SK-MEL-5 (cell line): ENCODE measurements around the gene PLCH2. TPM values are rescaled to one million over a fixed set of nuclear protein-coding genes. Genes with fewer than 3 reads are reported as not detected.

ENCODE experiments used
- DNase-seq: peaks from one replicate; pipeline ENCODE4 v3.0.0-alpha.2; 2016; ENCODE audit warnings: low read depth, low spot score
- in situ Hi-C: cut with HindIII; loops from 2 replicates; pipeline ENCODE4 v1.10.0; 2016; ENCODE audit warnings: low sequenced_read_pairs, high pct_unique_total_duplicates, low pct_unique_long_range_greater_than_20kb
- polyA plus RNA-seq, 2 experiments: library from polyadenylated mRNA; depleted of rRNA; stranded (reverse); fragments of >200 nt; gene quantifications; 2 replicates each; pipeline ENCODE4 v1.2.3, GENCODE V29; 2015
- total RNA-seq: library from RNA; depleted of rRNA; stranded (reverse); fragments of >200 nt; shearing (Covaris generic); gene quantifications from 2 replicates; pipeline ENCODE4 v1.2.3, GENCODE V29; 2014; rRNA removed

The PLCH2 gene, protein sequence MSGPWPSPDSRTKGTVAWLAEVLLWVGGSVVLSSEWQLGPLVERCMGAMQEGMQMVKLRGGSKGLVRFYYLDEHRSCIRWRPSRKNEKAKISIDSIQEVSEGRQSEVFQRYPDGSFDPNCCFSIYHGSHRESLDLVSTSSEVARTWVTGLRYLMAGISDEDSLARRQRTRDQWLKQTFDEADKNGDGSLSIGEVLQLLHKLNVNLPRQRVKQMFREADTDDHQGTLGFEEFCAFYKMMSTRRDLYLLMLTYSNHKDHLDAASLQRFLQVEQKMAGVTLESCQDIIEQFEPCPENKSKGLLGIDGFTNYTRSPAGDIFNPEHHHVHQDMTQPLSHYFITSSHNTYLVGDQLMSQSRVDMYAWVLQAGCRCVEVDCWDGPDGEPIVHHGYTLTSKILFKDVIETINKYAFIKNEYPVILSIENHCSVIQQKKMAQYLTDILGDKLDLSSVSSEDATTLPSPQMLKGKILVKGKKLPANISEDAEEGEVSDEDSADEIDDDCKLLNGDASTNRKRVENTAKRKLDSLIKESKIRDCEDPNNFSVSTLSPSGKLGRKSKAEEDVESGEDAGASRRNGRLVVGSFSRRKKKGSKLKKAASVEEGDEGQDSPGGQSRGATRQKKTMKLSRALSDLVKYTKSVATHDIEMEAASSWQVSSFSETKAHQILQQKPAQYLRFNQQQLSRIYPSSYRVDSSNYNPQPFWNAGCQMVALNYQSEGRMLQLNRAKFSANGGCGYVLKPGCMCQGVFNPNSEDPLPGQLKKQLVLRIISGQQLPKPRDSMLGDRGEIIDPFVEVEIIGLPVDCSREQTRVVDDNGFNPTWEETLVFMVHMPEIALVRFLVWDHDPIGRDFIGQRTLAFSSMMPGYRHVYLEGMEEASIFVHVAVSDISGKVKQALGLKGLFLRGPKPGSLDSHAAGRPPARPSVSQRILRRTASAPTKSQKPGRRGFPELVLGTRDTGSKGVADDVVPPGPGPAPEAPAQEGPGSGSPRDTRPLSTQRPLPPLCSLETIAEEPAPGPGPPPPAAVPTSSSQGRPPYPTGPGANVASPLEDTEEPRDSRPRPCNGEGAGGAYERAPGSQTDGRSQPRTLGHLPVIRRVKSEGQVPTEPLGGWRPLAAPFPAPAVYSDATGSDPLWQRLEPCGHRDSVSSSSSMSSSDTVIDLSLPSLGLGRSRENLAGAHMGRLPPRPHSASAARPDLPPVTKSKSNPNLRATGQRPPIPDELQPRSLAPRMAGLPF (N-terminal part only)
- 0.03 TPM in 1 of 2 replicates, not detected in the other for total RNA-seq
- polyA plus RNA-seq (2015; cell fraction: cytosol; rRNA removed): 0.04 TPM in 1 of 2 replicates, not detected in the other
- 0.06 and 0.84 TPM in 2 replicates for polyA plus RNA-seq (2015; cell fraction: nucleus; rRNA removed)

DNA sequence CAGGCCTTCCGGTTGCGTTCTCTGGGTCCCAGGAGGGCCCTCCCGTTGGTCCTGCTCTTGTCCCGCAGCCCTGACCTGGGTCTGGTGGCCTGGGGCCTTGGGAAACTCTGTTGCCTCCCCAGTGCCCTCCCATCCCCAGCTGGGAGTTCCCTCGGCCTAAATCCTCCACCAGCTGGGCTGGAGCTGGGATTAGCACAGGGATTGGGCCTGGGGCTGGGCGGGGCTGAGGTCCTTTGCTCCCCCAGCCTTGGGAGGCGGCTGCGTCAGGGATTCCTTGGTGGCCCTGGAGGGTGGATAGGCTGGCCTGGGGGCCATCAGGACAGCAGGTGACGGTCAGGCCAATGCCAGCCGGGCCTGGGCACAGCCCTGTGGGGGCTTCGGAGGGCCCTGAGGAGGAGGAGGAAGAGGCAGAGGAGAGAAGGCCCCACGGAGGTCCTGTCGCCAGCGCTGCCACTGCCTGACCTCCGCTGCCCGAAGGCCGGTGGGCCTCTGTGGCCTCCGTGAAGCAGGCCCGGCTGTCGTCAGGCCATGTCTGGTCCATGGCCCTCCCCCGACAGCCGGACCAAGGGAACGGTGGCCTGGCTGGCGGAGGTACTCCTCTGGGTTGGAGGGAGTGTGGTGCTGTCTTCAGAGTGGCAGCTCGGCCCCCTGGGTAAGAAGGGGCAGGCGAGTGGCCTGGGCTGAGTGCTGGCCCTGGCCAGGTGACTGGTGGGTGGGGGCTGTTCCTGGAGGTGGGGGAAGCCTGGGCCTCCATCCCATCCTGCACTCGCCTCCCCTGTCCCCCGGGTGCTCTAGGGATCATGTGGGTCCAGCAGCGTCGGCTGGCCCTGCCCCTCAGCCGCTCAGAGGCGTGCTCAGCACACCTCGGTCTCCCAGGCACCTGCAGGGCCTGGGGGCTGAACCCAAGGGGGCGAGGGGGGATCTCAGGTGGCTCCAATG lies at the start of gene PLCH2:
Gene PLCH2, plus strand, starts transcription at position 229 of the 939 bp plus-strand sequence. Its CDS starts 300 bp downstream, at position 529.
- DNase-seq: no peak
- in situ Hi-C loops: no loop called here

DNA sequence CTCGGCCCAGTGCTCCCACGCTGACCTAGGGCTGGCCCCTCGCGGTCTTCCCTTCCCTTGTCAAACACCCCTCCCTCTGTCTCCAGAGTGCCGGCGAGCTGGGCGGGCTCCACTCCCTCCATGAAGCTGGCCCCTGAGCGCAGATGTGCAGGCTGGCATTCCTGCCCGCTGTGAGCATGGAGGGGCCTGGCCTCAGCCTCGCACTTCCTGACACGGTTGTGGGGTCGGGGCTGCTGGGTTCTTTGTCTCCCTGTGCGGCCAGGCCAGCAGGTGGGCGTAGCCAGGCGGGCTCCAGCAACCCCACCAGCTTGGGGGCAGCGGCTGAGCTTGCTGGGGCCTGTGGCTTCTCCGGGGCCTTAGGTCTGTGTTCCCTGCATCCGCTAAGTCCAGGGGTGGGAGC lies 49.5 kb upstream of the PLCH2 start:
- no peak for DNase-seq
- in situ Hi-C loops: no loop called here

DNA sequence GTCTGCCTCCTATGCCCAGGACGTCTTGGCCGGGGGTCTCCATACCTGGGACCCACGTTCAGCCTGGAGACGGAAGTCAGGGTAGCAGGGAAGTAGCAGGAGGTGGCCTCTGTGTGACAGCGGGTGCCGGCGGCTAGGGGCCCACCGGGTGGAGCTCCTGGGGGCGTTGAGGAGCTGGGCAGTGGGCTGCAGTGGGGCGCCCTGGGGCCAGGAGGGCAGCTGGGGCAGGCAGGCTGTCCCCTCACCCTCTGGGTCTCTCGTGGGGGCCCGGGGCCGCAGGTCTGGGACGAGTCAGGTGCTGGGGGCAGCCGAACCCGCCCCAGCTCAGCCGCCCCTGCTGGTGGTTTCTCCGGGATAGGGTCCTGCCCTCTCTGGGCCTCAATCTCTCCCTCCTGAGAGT lies 49.0 kb upstream of the PLCH2 start:
- no peak for DNase-seq
- in situ Hi-C loops: no loop called here

DNA sequence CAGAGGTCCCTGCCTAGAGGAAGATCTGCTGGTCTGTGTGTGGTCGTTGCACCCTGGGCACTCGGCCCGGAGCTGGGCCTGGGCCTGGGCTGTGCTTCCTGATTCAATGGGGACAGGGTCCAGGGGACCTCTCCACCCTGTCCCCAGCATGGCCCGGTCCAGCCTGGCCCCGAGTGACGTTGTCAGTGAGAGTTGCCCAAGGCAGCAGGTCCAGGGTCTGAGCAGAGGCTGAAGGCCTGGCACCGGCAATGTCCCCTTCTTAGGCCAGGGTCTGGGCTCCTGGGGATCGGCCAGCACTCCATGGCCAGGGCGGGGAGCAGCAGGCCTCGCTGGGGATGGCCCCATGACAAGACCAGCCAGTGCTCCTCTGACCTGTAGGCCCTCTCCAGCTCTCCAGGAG lies 48.1 kb upstream of the PLCH2 start:
- no peak for DNase-seq
- in situ Hi-C loops: no loop called here

DNA sequence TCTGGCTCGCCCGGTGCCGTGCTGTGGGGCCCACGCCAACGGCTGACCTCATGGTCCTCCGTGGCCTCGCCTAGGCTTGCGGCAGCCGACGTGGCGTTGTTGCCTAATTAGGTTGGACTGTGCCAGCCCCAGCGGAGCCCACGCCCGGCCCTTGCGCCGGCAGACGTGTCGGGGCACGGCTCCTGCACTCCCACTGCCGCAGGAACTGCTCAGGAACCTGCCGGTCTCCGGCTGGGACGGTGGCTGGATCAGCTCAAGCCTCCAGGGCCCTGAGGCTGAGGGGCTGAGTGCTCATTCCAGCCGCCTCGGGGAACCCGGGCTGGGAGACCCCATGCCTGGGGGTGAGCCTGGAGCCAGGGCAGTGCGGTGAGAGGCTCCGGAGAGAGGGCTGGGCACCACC lies 47.6 kb upstream of the PLCH2 start:
- DNase-seq: no peak

DNA sequence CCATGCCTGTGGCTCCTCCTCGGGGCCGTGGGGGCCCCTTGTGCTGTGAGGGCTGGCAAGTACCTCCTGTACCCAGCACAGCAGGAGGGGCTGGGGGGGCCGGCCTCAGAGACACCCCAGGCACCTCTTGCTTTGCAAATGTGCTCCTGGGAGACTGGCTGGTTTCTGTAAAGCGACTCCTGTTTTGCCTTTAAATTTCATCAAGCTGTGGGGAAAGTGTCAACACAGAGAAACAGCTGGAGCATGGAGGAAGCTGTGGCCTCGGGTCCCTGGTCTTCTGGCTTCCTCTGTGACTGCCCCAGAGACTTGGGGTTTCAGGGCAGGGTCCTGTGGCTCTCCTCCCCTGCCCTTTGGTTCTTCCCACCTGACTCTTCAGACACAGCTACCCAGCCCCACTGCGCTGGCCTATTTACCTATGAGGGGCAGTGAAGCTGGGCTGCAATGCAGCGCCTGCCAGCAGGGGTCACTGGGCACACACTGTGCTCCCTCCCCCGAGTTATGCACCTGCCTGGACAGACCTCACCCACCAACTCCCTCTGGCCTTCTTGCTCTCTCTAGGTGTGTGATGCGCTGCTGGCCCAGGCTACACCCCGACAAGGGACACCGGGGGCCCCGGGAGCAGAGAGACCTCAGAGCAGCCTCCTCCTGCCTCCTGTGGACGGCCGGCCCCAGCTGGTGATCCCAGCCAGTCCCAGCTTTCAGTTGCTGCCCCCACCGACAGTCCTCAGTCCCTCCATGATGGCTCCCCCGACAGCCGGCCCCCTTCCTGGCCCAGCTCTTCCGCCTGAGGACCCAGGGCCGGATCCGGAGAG lies 46.1 kb upstream of the PLCH2 start:
- no peak for DNase-seq
- in situ Hi-C loops: no loop called here

More for the DNA sequence above, 47.6 kb upstream of the PLCH2 start:
- in situ Hi-C loops: no loop called here

DNA sequence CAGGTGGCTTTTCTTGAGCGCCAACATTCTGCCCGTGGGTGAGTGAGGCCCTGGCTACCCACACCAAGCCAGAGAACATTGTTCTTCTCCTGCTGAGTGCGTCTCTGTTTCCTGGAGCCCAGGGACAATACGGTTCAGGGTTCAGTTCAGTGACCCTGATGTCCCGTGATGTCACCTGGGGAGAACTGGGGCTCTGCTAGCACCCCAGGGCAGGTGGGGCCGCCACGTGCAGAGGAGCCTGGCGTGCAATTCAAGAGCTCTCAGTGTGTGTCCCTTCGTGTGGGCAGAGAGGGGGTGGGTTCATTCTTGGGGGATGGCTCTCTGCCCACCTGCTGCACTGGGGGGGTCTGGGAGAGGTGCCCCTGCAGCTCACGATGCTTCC lies 45.5 kb upstream of the PLCH2 start:
- in situ Hi-C loops: no loop called here
- no peak for DNase-seq

DNA sequence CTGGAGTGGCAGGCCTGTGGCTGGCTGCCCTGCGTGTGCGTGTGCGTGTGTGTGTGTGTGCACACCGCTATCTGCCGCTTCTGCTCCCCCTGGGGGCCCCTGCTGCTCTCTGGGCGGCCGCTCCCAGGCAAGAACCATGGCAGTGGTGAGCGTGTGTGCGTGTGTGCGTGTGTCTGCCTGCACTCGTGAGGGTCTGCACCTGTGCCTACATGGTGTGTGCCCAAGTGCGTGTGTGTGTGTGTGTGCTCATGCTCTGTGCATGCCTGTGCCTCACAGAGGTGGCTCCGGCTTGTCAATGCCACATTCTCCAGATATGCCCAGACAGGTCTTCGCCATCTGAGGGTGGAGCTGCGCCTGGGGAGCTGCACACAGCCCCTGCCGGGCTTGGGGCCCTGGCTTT lies 45.0 kb upstream of the PLCH2 start:
- no peak for DNase-seq
- in situ Hi-C loops: no loop called here

DNA sequence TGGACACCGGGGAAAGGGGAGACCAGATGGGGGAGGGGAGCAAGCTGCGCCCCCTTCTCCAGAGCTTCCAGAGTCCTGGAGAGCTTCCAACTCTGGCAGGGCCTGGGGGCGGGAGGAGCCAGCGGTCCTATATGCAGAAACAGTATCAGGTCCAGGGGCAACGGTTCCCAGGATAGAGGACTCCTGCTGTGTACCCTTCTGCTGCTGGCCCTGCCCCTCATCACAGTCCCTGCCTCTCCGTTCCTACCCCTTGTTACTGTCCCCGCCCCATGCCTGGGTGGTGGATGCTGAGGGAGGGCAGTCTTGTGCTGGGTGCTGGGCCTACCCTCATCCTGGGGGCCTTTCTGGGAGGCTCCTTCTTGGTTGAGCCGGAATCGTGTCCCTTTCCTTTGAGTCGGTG lies 44.6 kb upstream of the PLCH2 start:
- in situ Hi-C loops: no loop called here
- no peak for DNase-seq

DNA sequence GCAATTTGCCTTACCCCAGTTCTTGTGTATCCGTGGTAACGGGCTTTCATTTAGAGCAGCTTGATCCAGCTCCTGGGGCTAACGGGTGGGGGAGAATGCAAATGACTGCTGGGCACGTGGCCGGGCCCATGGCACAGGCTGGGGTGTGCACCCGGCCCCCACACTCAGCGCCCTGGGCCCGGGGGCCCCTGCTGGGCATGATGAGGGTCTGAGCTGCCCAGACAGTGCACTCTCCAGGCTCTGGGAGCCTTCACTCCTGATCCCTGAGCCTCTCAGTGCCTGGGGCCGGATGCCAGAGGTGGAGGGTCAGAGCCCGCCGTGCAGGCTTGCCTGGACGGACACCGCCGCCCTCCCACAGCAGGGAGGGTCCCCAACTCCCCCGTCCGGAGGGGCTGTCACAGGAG lies 43.6 kb upstream of the PLCH2 start:
- in situ Hi-C loops: no loop called here
- no peak for DNase-seq

DNA sequence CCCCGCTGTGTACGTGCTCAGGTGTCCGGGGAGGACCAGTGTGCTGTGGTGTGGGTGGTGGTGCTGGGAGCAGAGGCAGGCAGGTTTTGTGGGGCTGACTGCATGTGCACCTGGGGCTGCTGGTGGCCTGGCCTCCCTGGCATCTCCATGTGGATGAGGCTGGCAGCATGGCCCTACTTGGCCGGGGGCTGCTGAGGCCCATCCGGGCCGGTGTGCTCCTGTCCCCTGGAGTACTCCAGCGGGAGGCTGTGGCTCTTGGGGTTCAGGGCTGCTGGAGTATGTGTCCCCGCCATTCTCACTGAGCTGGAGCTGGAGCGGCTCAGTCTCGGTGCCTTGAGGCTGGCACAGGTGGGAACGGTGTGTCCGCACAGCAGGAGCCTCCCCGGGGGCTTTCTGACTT lies 42.9 kb upstream of the PLCH2 start:
- no peak for DNase-seq
- in situ Hi-C loops: no loop called here

DNA sequence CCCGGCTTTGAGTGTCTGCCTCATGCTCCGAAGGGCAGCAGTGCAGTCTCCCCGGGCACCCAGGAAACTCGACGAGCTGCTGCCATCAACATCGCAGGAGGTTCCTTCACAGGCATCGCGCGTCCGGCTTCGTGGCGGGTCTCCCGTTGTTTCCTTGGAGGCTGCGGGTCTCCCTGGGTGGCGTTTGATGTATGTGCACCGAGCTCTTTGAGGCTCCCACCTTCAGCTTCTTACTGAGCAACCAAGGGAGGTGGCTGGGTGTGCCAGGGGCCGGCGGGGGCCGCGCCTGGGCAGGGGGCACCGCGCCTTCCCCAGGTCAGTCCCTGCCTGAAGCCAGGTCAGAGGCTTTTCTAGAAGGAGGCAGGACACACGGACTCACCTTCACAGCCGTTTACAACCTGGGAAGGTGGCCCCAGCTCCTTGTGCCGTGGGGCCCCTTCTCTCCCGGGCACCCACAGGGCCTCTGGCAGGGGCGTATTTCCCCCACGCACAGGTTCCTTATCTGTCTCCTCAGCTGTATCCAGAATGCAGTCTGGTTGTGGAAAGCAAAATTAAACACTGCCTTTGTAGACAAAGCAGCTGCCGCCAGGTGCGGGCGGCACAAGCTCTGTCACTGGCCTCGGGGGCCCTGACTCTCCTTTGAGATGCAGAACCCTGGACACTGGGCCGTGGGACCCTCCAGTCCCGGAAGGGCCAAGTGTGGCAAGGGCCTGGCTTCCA lies 42.0 kb upstream of the PLCH2 start:
- no peak for DNase-seq
- in situ Hi-C loops: no loop called here

DNA sequence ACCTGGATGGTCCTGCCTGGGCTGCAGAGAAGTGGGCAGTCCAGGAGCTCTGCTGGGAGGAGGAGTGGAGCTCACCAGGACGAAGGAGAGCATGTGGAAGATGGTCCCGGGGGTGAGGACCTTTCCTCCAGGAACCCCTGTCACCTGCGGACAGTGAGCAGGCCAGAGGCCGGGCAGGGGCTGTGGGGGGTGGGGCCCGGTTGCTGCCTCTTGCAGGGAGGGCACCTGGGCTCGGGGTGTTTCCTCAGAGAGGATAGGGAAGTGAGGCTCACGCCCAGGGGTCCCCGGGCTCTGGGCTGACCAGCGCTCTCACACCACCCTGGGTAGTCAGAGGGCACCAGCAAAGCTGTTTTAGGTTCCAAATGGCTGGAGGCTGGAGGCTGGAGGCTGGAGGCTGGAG lies 41.0 kb upstream of the PLCH2 start:
- in situ Hi-C loops: no loop called here

DNA sequence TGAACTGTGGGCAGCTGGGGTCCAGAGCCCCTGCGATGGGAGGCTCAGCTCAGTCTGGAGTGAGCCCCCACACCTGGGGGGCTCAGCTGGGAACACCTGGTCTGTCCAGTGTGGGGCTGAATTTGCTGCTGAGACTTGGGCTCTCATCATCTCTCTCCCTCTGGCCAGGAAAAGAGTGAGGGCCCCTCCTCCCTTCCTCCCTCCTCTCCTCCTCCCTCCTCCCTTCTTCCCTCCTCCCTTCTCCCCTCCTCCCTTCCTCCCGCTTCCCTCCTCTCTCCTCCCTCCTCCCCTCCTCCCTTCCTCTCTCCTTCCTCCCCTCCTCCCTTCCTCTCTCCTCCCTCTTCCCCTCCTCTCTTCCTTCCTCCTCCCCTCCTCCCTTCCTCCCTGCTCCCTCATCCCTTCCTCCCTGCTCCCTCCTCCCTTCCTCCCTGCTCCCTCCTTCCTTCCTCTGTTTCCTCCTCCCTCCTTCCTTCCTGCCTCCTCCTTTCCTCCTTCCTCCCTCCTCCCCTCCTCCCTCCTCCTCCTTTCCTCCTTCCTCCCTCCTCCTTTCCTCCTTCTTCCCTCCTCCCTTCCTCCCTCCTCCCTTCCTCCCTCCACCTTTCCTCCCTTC lies 40.2 kb upstream of the PLCH2 start:
- in situ Hi-C loops: no loop called here
- DNase-seq: no peak

More for the DNA sequence above, 41.0 kb upstream of the PLCH2 start:
- DNase-seq: no peak

DNA sequence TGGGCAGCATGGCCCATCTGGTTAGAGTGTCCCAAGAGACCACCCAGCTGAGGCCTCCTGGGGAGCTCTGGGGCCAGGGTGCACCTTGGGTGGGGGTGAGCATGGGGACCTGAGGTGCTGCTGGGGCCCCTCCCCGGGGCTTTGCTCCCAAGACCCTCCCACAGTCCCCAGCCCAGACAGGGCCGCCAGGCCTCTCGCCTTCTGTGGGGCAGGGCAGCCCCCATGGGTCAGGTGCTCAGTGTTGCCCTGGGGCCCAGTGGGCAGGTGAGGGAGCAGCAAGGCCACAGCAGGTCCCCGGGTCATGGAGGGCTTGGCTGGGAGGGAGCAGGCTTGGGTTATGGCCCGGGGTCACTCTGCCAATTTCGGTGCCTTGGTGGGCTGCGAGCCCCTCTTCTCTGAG lies 39.2 kb upstream of the PLCH2 start:
- DNase-seq: no peak
- in situ Hi-C loops: no loop called here
